Uterus (tissue), 2 donors: ENCODE measurements around the gene THOC6.

ENCODE experiments used
- CTCF ChIP-seq, 4 experiments: fragments of 200-600 bp in 2 of 4; fragments of 450-650 bp in 2 of 4; sonication (generic) in 2 of 4; IDR thresholded peaks; one replicate each; pipeline ENCODE4 v1.5.1; 2016 to 2019; ENCODE audit warnings: antibody characterized with exemption in 4 of 4, mild to moderate bottlenecking in 2 of 4, moderate library complexity in 1 of 4
- POLR2A ChIP-seq, 2 donors: fragments of 450-650 bp; IDR thresholded peaks; one replicate each; pipeline ENCODE4 v1.6.1; 2016; ENCODE audit warnings: antibody characterized with exemption in 2 of 2, mild to moderate bottlenecking in 1 of 2, moderate library complexity in 1 of 2

GRCh38 chr16:3057181-3058138 lies 33.6 kb downstream of the THOC6 start:
- TF ChIP-seq CTCF (IDR thresholded peaks at IDR 0.05) (no peak), POLR2A (IDR thresholded peaks at IDR 0.05) (no peak)
